Activated CD8-positive, alpha-beta memory T cell treated with anti-CD3 and anti-CD28 coated beads for 48 hours (primary cell): ENCODE measurements around the gene N4BP2.

ENCODE experiments used
- DNase-seq, 3 experiments: peaks; one replicate each; pipeline ENCODE4 v3.0.0-alpha.2; 2020; ENCODE audit warnings: low read depth in 2 of 3, low spot score in 2 of 3

N4BP2 gene

DNA sequence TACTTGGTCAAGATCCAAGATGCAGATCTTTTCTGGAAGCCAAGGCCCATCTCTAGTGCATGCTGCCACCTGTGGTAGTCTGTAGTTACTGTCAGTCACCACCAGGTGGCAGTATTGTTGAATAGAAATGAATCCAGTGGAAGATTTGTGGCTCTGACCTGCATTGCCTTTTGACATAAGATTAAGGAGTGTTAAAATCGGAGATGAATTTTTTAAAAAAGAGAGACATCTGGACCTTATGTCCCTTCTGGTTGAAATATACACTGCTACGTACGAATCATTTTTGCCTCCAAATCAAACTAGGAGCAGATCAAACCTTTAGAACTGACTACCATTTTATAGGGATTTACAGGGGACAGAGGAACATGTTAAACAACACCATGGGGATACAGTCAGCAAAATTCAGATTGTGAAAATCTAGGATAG is 93.3 kb downstream of the N4BP2 start:
- peak in 2 of 3 experiments; percentile 23 to 36 for DNase-seq

DNA sequence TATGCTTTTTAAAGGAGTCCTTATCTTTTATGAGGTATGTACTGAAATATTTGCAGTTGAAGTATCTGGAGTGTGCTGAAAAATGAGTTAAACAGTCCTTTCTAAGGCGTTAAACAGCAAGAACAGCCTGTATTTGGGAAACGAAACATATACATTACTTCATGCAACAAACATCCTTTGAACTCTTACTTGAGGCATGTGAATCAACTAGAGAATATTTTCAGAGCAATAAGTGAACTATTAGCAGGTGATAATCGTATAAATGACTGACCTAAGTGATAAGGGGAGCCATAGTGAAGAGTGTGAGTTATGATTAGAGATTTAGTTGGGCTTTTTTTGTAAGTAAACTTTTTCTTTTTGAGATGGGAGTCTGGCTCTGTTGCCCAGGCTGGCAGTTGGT is 94.3 kb downstream of the N4BP2 start:
- no peak for DNase-seq

DNA sequence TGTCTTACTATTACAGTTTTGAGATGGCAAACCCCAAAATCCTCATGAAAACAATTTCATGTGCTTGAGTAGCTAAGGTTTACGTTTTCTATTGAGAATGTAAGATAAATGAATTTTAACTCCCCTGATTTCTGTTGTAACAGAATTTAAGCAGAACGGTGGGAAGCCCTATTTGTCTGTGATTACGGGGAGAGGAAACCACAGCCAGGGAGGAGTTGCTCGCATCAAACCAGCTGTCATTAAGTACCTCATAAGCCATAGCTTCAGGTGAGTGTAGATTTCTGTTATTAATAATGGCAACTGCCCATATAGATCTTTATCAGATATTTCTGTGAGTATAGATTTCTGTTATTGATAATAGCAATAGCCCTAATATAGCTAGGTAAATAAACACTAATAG is 96.0 kb downstream of the N4BP2 start:
- no peak for DNase-seq

GRCh38 chr4:40157436-40157835 is 100.8 kb downstream of the N4BP2 start:
- DNase-seq = no peak

- no peak for DNase-seq
Observed at GRCh38 chr4:40160258-40160657, 103.6 kb downstream of the N4BP2 start.

DNA sequence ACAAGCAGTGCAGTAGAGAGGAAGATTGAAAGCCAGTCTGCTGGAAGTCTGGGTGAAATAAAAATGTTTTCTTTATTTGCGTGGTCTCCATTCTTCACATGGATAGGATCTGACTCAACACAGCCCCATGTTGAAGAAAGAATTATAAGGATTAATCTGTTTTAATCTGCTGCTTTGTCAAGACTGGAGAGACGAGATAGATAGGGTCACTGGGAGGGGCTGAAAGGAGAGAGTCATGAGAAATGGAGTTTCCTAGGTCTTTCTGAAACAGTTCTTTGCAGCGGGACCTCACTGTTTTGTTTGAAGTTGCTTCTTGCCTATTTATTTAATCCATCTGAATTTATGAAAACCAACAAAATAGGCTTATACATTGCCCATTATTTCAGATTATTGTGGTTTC is 107.8 kb downstream of the N4BP2 start:
- no peak for DNase-seq

- DNase-seq = no peak
Observed at GRCh38 chr4:40165916-40166315, 109.3 kb downstream of the N4BP2 start.

- no peak for DNase-seq
Observed at GRCh38 chr4:40168070-40168469, 111.4 kb downstream of the N4BP2 start.

DNA sequence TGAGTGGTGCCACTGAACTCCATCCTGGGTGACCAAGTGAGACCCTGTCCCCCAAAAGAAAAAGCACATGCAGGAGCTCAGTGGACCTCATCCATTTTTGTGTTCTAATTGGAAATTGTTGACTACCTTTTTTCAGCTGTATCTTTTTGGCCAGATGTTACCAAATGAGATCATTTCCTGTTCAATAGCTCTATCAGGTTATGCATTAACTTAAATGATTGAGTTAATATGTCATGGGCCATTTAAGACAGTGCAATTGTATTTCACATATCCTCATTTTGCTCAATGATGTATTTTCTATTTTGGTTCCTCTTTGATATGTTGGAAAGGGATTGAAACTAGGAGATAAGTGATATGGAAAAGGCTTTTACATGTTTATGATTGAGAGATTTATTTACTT is 113.9 kb downstream of the N4BP2 start:
- no peak for DNase-seq

DNA sequence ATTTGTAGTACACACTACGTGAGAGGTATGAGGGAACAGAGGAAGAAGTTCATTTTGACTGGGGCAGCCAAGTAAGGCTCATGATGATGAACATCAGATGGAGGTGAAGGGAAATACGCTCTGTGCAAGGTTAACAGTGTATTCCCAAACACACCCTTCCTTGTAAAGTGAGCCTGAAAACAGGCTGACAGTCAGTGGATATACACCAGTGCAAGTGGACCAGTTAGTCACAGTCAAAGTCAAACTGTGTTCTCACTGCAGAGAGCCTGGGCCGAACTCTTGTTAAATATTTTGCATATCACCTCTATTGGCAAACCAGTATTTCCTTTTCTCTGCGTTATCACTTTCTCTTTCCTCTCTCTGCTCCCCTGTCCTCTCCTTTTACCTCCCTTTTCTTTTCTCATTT is 116.8 kb downstream of the N4BP2 start:
- no peak for DNase-seq

DNA sequence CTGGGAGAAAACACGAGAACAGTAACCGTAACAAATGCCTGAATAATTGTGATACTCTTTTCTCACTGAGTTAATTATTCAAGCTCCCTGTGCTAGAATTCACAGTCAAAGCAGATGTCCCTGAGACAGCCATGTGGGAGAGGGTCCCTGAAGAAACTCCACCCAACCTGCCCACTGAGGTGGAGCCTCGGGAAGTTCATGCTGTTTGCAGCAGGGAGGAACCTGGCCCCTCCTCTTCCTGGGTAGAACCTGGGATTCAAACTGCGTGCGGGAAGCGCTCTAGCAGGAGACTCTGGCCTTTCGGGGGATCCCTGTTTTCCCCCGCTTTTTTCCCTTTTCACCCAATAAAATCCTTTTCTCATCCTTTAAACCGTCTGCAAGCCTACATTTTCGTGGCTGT is 120.0 kb downstream of the N4BP2 start:
- DNase-seq = no peak

- DNase-seq = no peak
Observed at GRCh38 chr4:40177591-40177990, 120.9 kb downstream of the N4BP2 start.

- DNase-seq = no peak
Observed at GRCh38 chr4:40178672-40179071, 122.0 kb downstream of the N4BP2 start.

DNA sequence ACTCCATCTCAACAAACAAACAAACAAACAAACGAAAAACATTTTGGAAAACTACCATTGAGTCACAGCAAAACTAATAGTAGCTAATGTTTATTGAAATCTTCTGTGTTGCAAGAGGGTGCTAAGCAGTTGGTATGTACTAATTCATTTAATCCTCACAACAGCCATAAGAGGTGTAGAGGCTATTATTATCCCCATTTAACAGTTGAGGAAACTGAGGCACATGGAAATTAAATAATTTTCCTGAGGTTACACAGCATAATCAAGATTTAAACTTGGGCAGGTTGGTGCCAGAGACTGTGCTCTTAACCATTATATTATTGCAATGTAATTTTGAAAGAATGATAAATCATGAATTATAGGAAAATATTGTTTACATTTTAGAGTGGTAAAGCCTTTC is 122.7 kb downstream of the N4BP2 start:
- DNase-seq = no peak

GRCh38 chr4:40180356-40180755 is 123.7 kb downstream of the N4BP2 start:
- DNase-seq = no peak

- no peak for DNase-seq
Observed at GRCh38 chr4:40182001-40182400, 125.4 kb downstream of the N4BP2 start.

GRCh38 chr4:40182954-40183353 is 126.3 kb downstream of the N4BP2 start:
- no peak for DNase-seq

DNA sequence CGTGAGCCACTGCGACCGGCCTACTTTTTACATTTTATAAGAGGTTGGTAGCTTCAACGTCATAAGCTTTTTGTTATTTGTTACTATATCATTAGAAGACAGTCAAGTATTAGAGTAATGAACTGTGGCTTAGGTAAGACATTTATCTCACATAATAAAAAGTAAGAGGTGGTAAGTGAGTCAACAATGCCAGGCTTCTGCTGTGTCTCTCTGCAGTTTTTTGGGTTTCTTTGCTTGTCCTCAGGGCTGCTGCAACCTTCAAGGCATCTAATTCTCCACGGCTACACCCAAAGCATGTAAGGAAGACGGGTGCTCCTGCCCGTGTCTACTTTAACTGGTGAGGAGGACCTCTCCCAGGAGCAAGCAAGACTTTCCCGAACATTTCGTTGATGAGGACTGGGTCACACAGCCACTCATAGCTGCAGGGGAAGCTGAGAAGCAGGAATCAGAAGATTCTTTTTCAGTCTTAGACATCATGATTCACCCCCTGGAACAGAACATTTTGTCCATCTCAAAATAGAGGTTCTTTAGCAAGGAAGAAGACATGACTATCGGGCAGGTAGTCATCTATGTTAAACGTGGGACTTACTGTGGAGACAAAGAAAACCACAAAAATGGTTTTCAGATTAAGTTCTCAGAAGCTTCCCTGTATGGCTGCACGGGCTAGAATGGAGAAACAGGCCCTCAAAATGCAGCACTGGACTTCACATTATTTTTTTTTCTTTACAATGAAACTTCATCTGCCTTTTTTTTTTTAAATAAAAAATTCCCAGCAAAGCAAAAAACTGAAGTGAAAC is 127.2 kb downstream of the N4BP2 start:
- DNase-seq = no peak

DNA sequence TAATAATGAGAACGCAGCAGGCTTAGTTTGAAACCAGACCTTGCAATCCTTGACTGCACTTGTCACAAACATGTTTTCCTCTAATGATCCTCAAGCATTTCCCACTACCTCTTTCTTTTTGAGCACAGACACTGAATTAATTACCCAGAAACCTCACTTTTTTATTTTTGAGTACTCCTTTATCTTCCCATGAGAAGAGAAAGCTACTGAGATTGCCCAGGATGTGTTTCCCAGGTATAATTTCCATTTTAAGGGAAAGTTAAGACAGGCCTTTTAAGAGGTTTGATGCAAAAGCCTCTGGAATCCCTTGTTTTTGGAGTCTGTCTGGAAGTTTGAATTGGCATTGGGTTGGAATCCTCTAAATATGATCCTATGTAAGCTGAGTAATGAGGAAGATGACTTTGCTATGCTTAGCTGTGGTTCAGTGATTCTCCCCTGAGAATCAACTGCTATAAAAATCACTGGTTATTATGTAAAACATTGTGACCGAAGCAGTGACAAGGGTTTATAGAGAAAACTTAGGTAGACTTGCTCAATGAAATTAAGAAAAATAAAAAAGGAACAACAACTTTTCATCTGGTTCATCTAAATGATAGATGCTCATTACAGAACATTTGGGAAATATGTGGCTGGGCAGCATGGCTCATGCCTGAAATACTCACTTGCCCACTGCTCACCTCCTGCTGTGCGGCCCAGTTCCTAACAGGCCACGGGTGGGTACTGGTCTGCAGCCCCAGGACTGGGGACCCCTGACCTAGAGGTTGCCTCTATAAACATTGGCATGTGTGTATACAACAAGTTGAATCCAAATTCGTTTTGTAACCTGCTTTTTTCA is 129.4 kb downstream of the N4BP2 start:
- DNase-seq = no peak

GRCh38 chr4:40186665-40187014 is 130.0 kb downstream of the N4BP2 start:
- DNase-seq = no peak

DNA sequence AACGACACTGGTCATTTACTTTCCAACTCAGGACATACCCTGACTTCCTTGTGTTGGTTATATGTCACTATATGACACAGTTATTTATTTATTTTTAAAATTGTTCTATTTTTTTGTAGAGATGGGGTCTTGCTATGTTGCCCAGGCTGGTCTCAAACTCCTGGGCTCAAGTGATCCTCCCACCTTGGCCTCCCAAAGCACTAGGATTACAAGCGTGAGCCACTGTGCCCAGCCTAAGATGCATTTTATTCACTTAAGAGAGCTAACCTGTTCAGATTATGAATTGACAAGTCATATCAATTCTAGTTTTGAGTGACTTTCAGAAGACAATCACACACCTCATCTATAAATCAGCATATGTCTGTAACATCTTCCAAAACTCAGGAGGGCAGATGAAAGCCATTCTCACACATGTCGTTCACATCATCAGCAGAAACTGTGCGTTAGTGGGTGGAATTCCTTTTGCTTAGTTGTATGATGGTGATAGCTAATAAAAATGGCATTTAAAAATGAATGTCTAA is 130.8 kb downstream of the N4BP2 start:
- DNase-seq = no peak

DNA sequence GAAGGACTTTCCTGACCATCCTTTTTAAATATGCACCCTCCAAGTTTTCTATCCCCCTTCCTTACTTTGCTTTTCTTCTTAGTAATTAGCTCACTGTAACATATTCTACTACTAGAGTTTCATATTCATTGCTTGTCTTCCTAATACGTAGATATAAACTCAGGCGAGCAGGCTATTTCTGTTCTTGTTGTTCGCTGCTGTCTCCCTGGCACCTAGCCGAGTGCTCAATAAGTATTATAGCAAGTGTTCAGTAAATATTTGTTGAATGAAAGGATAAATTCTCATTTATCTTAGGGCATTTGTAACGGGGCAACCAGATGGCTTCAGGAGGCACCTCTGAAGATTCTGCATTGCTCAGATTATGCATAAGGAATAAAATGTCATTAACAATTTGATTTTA is 133.4 kb downstream of the N4BP2 start:
- no peak for DNase-seq
